ENCODE results near the gene SHLD3.
"Not testable (repeated sequence)": the region's sequence is repeated elsewhere in the genome, so short reads cannot be mapped to it uniquely, and the experiment has no call there.

SHLD3 gene, protein sequence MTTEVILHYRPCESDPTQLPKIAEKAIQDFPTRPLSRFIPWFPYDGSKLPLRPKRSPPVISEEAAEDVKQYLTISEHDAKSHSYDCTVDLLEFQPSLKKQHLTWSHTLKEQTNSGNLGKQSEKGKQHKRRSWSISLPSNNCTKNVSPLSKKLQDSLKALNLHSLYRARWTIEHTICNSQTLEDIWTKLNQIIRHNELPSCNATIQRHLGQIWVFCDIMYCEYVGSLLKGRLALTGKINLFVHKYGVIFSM

DNA sequence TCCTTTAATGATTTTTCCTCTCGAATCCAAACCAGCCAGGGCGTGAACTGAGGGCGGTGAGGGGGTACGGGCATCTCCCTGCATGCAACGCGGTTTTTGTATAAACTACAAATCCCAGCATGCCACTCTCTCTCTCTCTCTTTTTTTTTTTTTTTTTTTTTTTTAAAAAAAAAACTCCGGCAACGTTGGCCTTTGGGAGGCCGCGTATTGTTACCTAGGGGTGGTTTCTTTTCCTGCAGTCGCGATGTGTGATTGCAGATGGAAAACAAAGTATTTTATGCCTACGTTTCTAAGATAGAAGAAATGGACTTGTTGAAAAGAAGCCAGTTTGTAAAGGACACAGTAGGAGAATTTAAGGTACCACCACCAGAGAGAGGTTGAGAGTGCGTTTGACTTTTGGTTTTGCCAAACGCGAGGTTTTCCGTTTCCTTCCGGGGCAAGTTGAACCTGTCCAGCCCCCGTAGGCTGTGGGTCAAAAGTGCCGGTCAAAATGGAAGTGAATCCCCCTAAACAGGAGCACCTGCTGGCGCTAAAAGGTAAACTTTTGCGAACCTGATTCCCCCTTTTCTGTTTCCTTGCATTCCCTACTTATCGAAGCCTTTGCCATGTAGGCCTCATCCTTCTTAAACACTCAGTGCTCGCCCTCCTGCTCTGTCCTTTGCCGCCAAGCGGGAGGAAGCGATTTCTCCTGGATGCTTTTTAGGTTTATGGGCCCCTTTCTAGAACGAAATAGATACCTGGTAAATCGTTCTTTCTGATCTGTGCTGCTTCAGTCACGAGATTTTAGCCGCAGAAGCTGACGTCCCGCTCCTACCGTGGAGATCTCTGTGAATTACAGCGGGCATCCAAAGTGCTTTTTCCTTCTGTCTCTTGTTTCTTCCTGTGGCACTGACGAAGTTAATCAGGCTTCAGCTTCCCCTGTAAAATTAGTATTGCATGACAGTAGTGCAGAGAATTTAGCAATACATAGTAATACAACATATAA lies at the start of gene SHLD3, which contains the start of gene TRAPPC13:
Gene SHLD3 (plus strand): TSS at position 457 of the 985 bp plus-strand sequence. CDS start 4,561 bp downstream, outside the sequence.
Gene TRAPPC13 (plus strand): TSS at position 457 of the 985 bp plus-strand sequence. CDS start 34 bp downstream, at position 491.
- DNase-seq, result peak; percentile 91 to 92

GRCh38 chr5:65577141-65577540 lies 47.7 kb upstream of the SHLD3 start:
- no peak for DNase-seq

DNA sequence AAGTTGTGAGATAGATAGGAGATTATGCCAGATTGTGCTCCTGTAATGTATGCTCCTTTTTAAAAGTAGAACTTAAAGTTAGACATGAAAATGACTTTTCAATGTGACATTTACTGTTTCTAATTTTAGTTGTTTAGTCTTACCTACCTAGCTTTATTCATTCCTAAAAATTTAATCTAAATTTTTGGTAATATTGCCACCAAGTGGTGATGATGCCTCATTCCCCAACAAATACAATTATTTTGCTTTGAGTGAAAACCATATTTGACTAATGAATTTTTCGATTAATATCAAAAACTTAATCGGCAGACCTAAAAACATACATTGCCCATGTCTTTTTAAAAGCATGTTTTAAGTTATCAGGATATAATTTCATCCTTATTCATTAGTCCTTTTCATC lies 36.1 kb upstream of the SHLD3 start:
- DNase-seq, result no peak

- not testable (repeated sequence) for DNase-seq
These were observed 23.1 kb upstream of the SHLD3 start for GRCh38 chr5:65601761-65602160.

DNA sequence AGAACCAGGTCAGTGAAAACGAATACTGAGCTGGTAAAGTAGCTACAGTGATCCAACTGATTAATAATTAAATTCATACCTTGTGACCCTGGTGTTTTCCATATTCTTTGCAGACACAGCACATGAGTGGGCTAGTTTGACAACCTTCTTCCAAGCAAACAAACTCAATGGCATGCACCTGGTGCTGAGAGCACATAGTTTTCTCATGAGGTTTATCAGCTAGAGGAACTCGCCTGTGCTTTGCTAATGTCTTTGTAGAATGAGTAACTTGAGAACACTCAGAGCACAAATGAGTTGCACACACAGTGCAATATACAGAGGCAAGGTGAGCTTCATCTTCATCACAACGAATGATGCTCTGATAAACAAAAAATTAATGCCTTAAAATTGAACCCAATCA lies 13.3 kb upstream of the SHLD3 start:
- no peak for DNase-seq

GRCh38 chr5:65612298-65612907 lies 12.4 kb upstream of the SHLD3 start:
- no peak for DNase-seq

GRCh38 chr5:65620021-65620420 lies 4.8 kb upstream of the SHLD3 start:
- no peak for DNase-seq

DNA sequence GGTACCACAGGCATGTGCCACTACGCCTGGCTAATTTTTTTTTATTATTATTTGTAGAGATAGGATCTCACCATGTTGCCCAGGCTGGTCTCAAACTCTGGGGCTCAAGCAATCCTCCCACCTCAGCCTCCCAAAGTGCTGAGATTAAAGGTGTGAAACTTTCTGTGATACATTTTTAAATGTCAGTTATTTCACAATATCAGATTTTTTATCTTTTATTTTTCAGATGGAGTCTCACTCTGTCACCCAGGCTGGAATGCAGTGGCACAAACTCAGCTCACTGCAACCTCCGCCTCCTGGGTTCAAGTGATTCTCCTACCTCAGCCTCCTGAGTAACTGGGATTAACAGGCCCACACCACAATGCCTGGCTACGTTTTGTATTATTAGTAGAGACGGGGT lies 2.9 kb upstream of the SHLD3 start:
- not testable (repeated sequence) for DNase-seq

- DNase-seq, result peak in 1 of 2 experiments; percentile 46
These were observed 1.3 kb upstream of the SHLD3 start for GRCh38 chr5:65623482-65623881.

- DNase-seq, result peak; percentile 92 to 93
These were observed 729 bp upstream of the SHLD3 start, which contains the start of gene TRIM23 for GRCh38 chr5:65624025-65624570. TSS of gene TRIM23 (minus strand) at chr5:65624333. CDS start at chr5:65624274, 59 bp downstream.

GRCh38 chr5:65625743-65626142 lies 916 bp downstream of the SHLD3 start:
- DNase-seq, result no peak

DNA sequence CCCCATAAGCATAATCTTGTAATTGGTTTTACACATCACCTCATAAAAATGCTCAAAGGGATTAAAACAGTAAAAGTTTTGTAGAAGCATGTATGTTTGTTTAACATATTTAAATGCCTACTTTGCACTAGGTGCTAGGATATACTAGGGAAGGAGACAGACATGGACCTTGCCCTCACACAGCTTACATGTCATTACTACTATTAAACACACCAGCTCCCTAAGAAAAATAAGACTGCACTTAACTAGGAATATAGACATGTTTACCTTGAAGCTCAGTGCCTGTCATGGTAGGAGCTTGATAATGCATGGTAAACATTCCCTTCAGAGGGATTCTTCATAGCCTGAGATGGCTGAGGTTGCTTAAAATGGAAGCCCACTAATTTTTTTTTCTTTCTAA lies 6.2 kb downstream of the SHLD3 start:
- no peak for DNase-seq

- no peak for DNase-seq
These were observed 15.4 kb downstream of the SHLD3 start for GRCh38 chr5:65640240-65640639.

DNA sequence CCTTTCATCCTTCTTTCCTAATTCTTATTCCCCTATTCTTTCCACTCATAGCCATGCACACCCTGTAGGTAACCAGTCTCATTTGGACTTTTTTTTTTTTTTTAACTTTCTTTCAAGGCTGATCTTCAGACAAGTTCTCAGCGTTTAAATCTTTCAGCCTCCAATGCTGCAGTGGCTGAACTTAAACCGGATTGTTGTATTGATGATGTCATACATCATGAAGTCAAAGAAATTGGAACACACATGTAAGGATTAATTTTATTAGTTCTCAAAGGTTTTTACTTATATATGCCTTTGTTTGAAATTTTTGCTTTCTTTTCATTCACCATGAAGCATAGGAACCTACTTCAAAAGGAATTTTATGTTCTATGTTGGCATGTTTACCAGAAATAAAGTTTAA lies 22.1 kb downstream of the SHLD3 start:
- DNase-seq, result no peak

DNA sequence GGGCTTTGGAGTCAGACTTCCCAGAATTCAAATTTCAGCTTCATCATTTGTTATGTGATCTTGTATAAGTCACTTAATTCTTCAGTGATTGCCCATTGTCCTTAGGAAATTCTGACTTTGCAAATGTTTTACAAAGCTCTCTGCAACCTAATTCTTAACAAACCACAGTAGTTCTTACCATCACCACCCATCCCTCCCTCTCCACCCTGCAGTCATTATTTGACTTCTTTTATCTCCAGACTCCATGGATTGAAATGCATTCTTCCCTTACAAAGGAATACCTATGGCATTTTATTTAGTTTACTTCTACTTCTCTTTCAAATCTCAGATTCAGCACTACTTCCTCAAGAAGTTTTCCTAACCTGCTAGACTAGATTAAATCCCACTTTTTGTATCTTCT lies 23.1 kb downstream of the SHLD3 start:
- no peak for DNase-seq

- DNase-seq, result no peak
These were observed 26.3 kb downstream of the SHLD3 start for GRCh38 chr5:65651144-65651543.

DNA sequence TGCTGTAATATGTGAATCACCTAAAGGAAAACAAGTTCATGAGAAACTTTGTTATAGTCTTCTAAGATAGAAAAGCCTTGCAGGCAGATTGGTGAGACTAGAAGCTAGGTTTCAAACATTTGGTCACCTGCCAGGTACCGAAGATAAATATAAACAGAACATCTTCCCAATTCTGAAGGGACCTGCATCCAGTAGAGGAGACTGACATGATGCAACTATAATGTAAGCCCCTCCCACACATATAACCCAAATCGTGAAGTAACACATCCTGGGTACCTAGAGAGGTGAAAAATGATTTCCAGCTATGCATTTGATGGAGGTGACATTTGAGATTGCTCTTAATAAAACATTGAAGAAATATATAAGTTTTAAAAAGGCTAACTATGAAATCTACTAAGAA lies 29.9 kb downstream of the SHLD3 start:
- no peak for DNase-seq

DNA sequence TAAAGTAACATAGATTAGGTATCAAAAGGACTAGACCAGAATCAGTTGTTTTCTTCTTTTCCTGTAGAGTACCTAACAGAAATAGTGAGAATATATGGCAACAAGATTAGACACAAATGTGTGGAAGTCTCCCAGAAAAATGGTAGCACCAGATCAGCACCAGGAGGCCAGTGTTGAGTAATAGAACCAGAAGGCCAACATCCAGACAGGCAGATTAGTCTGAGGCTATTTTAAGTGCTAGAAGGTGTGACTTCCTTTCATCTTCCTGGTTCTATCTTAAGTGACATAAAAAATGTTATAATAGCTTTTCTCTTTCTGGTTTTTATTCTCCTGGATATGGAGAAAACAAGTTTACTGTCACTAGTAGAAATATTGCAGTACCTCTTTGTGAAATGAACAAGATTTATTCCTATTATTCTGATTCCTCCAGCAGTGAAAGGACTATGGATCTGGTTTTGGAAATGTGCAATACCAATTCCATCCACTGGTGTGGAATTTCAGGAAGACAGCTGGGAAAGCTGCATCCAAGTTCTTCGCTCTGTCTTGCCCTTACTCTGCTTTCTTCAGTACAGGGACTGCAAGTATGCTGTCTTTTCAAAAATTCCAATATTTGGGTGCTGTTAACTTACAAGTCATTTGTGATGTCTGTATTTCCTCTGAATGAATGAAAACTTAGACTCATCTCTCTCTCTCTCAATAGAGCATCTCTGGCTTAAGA lies 39.1 kb downstream of the SHLD3 start:
- no peak for DNase-seq

- no peak for DNase-seq
These were observed 43.9 kb downstream of the SHLD3 start for GRCh38 chr5:65668696-65669095.

- DNase-seq, result peak; percentile 11 to 21
These were observed 48.0 kb downstream of the SHLD3 start for GRCh38 chr5:65672796-65673195.

DNA sequence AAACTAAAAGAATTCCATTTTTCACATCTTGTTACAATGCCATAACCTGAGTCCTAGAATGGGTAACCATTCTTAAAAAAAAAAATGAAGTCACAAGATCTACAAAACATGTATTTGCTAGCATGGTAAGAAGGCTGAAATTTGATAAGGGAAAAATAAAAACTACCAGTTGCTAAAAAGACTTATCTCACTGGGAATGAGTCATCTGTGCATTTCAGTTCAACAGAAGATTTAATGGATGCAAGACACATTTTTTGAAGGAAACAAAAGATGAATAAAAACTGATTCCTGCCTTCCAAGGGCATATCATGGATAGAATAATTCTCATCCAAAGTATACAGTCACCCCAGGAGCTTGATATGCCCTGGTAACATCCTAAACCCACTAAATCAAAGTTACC lies 49.9 kb downstream of the SHLD3 start:
- DNase-seq, result no peak

DNA sequence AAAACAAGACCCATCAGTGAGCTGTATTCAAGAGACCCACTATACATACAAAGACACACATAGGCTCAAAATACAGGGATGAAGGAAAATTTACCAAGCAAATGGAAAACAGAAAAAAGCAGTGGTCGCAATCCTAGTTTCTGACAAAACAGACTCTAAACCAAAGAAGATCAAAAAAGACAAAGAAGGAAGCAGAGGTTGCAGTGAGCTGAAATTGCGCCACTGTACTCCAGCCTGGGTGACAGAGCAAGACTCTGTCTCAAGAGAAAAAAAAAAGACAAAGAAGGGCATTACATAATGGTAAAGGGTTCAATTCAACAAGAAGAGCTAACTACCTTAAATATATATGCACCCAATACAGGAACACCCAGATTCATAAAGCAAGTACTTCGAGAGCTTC lies 51.2 kb downstream of the SHLD3 start:
- DNase-seq, result peak; percentile 8 to 12
